HUES6 (cell line): ENCODE measurements around the gene FGF11.

Experiments
- H3K27ac ChIP-seq: 2 replicates; pipeline ENCODE4 v1.7.0; 2013; ENCODE audit warnings: low read depth, mild to moderate bottlenecking, low read length, inconsistent platforms
- H3K27me3 ChIP-seq: 2 replicates; pipeline ENCODE4 v1.6.1; 2013; ENCODE audit warnings: low read length; ENCODE audit not compliant: control insufficient read depth, insufficient read depth
- H3K36me3 ChIP-seq: 2 replicates; pipeline ENCODE4 v1.6.1; 2013; ENCODE audit warnings: low read length; ENCODE audit not compliant: control insufficient read depth, insufficient read depth
- H3K4me1 ChIP-seq: 2 replicates; pipeline ENCODE4 v1.6.1; 2013; ENCODE audit warnings: low read length; ENCODE audit not compliant: control insufficient read depth, insufficient read depth
- H3K4me3 ChIP-seq: 2 replicates; pipeline ENCODE4 v1.5.1; 2013; ENCODE audit warnings: low read depth, low read length
- H3K9ac ChIP-seq: one replicate; pipeline ENCODE4 v1.6.1; 2013; ENCODE audit warnings: mild to moderate bottlenecking, low read length
- H3K9me3 ChIP-seq: 2 replicates; pipeline ENCODE4 v1.6.1; 2013; ENCODE audit warnings: low read depth, low read length; ENCODE audit not compliant: control insufficient read depth, insufficient read depth

The FGF11 gene

GRCh38 chr17:7483255-7484066, 44.1 kb downstream of the FGF11 start:
- peak overlapping the region; percentile 100 for H3K27ac ChIP-seq
- peak overlapping the region; percentile 94 for H3K9ac ChIP-seq
- H3K4me1 ChIP-seq: peaks cover 29% of the 10 kb centered on the region
- no peaks in the 10 kb centered on the region for H3K36me3 ChIP-seq
- H3K4me3 ChIP-seq: peak overlapping the region; percentile 83
- no peaks in the 10 kb centered on the region for H3K9me3 ChIP-seq
- H3K27me3 ChIP-seq: no peaks in the 10 kb centered on the region

- H3K4me3 ChIP-seq: peak within 1 kb of the TSS; percentile 83
- no peaks in the 10 kb centered on the region for H3K27me3 ChIP-seq
- peak within 1 kb of the TSS; percentile 94 for H3K9ac ChIP-seq
- H3K4me1 ChIP-seq: peaks cover 27% of the 10 kb centered on the region
- no peaks in the 10 kb centered on the region for H3K9me3 ChIP-seq
- H3K27ac ChIP-seq: peak within 1 kb of the TSS; percentile 100
- H3K36me3 ChIP-seq: no peaks in the 10 kb centered on the region
Measured at GRCh38 chr17:7484067-7484918, 45.0 kb downstream of the FGF11 start, which contains the start of gene POLR2A. Gene POLR2A (plus strand): TSS chr17:7484366.

- Histone ChIP-seq H3K9me3 (no peaks in the 10 kb centered on the region), H3K36me3 (no peaks in the 10 kb centered on the region), H3K4me3 (peak overlapping the region; percentile 83), H3K4me1 (peaks cover 24% of the 10 kb centered on the region), H3K27me3 (no peaks in the 10 kb centered on the region), H3K27ac (0 out of 2 replicates have a peak overlapping the region, but pooled peaks have one; percentile 100), H3K9ac (peak overlapping the region; percentile 94)
Measured at GRCh38 chr17:7484919-7485377, 45.6 kb downstream of the FGF11 start.

- peak overlapping the region; percentile 83 for H3K4me3 ChIP-seq
- no peak overlapping the region for H3K9ac ChIP-seq
- H3K4me1 ChIP-seq: peaks cover 20% of the 10 kb centered on the region; the same call in 1 of the 2 replicates
- H3K36me3 ChIP-seq: peaks cover 7% of the 10 kb centered on the region; the same call in 1 of the 2 replicates
- H3K27ac ChIP-seq: no peak overlapping the region
- no peaks in the 10 kb centered on the region for H3K27me3 ChIP-seq
- no peaks in the 10 kb centered on the region for H3K9me3 ChIP-seq
Measured at GRCh38 chr17:7486181-7486580, 46.9 kb downstream of the FGF11 start.

- H3K4me3 ChIP-seq: no peak overlapping the region
- H3K27me3 ChIP-seq: no peaks in the 10 kb centered on the region
- peaks cover 11% of the 10 kb centered on the region; the same call in 1 of the 2 replicates for H3K4me1 ChIP-seq
- H3K9ac ChIP-seq: no peak overlapping the region
- H3K27ac ChIP-seq: no peak overlapping the region
- H3K9me3 ChIP-seq: no peaks in the 10 kb centered on the region
- peaks cover 30% of the 10 kb centered on the region for H3K36me3 ChIP-seq
Measured at GRCh38 chr17:7490144-7490543, 50.8 kb downstream of the FGF11 start.

GRCh38 chr17:7491583-7491982, 52.3 kb downstream of the FGF11 start:
- H3K27me3 ChIP-seq: no peaks in the 10 kb centered on the region
- peaks cover 5% of the 10 kb centered on the region; the same call in 1 of the 2 replicates for H3K4me1 ChIP-seq
- H3K9me3 ChIP-seq: no peaks in the 10 kb centered on the region
- H3K36me3 ChIP-seq: peaks cover 44% of the 10 kb centered on the region
- H3K9ac ChIP-seq: no peak overlapping the region
- H3K4me3 ChIP-seq: no peak overlapping the region
- no peak overlapping the region for H3K27ac ChIP-seq

GRCh38 chr17:7493941-7494340, 54.6 kb downstream of the FGF11 start:
- no peaks in the 10 kb centered on the region for H3K4me1 ChIP-seq
- H3K27ac ChIP-seq: no peak overlapping the region
- H3K36me3 ChIP-seq: peaks cover 68% of the 10 kb centered on the region
- H3K27me3 ChIP-seq: no peaks in the 10 kb centered on the region
- H3K9ac ChIP-seq: no peak overlapping the region
- H3K9me3 ChIP-seq: no peaks in the 10 kb centered on the region
- H3K4me3 ChIP-seq: no peak overlapping the region
